Adrenal gland (tissue), 5 donors: ENCODE data around the gene CDH2.

ENCODE experiments used
- CTCF ChIP-seq, 6 experiments: fragments of 450-650 bp in 4 of 6; fragments of 200-600 bp in 2 of 6; sonication (generic) in 1 of 6; IDR thresholded peaks; 1 replicate in 5 of 6; 2 replicates in 1 of 6; pipeline versions ENCODE4 v1.5.1 to v1.8.0; 2016 to 2021; ENCODE audit warnings: antibody characterized with exemption in 6 of 6, mild to moderate bottlenecking in 2 of 6, moderate library complexity in 1 of 6
- POLR2A ChIP-seq, 2 donors: fragments of 450-650 bp; IDR thresholded peaks; one replicate each; pipeline ENCODE4 v1.6.1; 2017; ENCODE audit warnings: antibody characterized with exemption in 2 of 2, mild to moderate bottlenecking in 2 of 2, moderate library complexity in 1 of 2
- donor health status: DM: no; HTN: no; CAD: no.

DNA sequence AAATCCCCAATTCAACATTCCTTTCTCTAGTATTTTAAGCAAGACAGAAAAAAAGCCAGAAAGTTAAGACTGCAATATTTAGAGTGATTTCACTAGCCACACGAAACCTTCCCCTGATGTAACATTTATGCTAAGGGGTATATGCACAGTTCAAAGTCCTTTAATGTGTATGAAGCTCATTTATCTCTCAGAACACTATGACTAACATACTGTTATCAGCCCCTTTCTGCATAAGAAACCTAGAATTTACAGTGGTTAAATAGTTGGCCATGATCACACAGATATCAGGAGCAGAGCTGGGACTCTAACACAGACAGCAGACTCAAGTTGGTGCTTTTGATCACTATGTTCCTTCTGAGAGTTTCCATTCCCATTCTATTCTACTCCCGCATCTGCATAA lies 185.5 kb downstream of the CDH2 start:
- no peak for TF ChIP-seq CTCF (IDR thresholded peaks at IDR 0.05)
- TF ChIP-seq POLR2A (IDR thresholded peaks at IDR 0.05) = no peak
